ENCODE data around the gene ITGB4. TPM values are rescaled to one million over a fixed set of nuclear protein-coding genes. Genes with fewer than 3 reads are reported as not detected.

Gene ITGB4
- total RNA-seq, 4 donors from 2014 or later = 196 to 323 (median 229) TPM

GRCh38 chr17:75739801-75740200, 18.5 kb downstream of the ITGB4 start:
- DNase-seq = no peak
- intact Hi-C loops (cut with DNase I; ENCODE audit: low total_unique reads) (no loop called here), in situ Hi-C loops (cut with MboI; ENCODE audit: low pct_ligation_motif_present in 1 of 4, low pct_unique_long_range_greater_than_20kb in 1 of 4, low sequenced_read_pairs in 3 of 4) (loop anchor here in 2 of 4 donors (10.0 kb wide), 1 partner anchor 65 kb away; no protein-coding TSS in a partner anchor)
- WGBS, 2 donors (ENCODE audit: low coverage in 1 of 2) = 85% methylated on average over 14 of the region's 14 CpGs; no CpG with 5 or more reads in 1 of the 2 donors
- no peaks in the 10 kb centered on the region for H3K9me3 ChIP-seq
- TF ChIP-seq EP300 (IDR thresholded peaks at IDR 0.05; ENCODE audit: low read depth) (no peak), CTCF (IDR thresholded peaks at IDR 0.05) (no peak), POLR2A (IDR thresholded peaks at IDR 0.05) (no peak), POLR2AphosphoS5 (IDR thresholded peaks at IDR 0.05) (no peak)
- peaks cover 0 to 19% (median 3%) of the 10 kb centered on the region in 4 donors for H3K36me3 ChIP-seq
- H3K27ac ChIP-seq = no peak overlapping the region
- H3K27me3 ChIP-seq = no peaks in the 10 kb centered on the region
- peaks cover 0 to under 1% (median 0%) of the 10 kb centered on the region in 4 donors for H3K4me1 ChIP-seq
- H3K4me3 ChIP-seq = no peak overlapping the region

DNA sequence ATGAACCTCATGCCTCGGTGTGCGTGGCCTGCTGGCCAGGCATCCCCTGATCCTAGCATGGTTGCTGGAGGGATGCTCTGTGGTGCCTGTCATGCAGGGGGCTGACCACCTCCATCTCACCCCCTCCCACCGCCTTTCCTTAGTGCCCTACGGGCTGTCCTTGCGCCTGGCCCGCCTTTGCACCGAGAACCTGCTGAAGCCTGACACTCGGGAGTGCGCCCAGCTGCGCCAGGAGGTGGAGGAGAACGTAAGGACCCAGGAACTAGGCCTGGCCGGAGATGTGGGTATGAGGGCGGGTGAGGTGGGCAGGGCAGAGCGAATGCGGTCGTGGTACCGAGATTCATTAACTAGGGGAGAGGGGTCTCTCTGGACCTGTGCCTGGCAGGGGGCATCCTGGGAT, 19.0 kb downstream of the ITGB4 start:
- in situ Hi-C loops (cut with MboI; ENCODE audit: low pct_ligation_motif_present in 1 of 4, low pct_unique_long_range_greater_than_20kb in 1 of 4, low sequenced_read_pairs in 3 of 4) (loop anchor here in 2 of 4 donors (10.0 kb wide), 1 partner anchor 65 kb away; no protein-coding TSS in a partner anchor), intact Hi-C loops (cut with DNase I; ENCODE audit: low total_unique reads) (no loop called here)
- TF ChIP-seq CTCF (IDR thresholded peaks at IDR 0.05) = no peak
- no peak for TF ChIP-seq EP300 (IDR thresholded peaks at IDR 0.05; ENCODE audit: low read depth)
- TF ChIP-seq POLR2AphosphoS5 (IDR thresholded peaks at IDR 0.05) = no peak
- no peak for TF ChIP-seq POLR2A (IDR thresholded peaks at IDR 0.05)
- WGBS, 2 donors (ENCODE audit: low coverage in 1 of 2) = 90% methylated on average over 17 of the region's 17 CpGs; no CpG with 5 or more reads in 1 of the 2 donors
- Histone ChIP-seq H3K4me3 (no peak overlapping the region), H3K9me3 (no peaks in the 10 kb centered on the region), H3K27me3 (no peaks in the 10 kb centered on the region), H3K4me1 (no peaks in the 10 kb centered on the region), H3K36me3 (peaks cover 0 to 19% (median 3%) of the 10 kb centered on the region in 4 donors), H3K27ac (no peak overlapping the region)
- DNase-seq = no peak

GRCh38 chr17:75740631-75741077, 19.4 kb downstream of the ITGB4 start:
- H3K27me3 ChIP-seq = no peaks in the 10 kb centered on the region
- intact Hi-C loops (cut with DNase I; ENCODE audit: low total_unique reads) = no loop called here
- 83% methylated on average over 13 of the region's 17 CpGs; no CpG with 5 or more reads in 1 of the 2 donors for WGBS, 2 donors (ENCODE audit: low coverage in 1 of 2)
- H3K4me3 ChIP-seq = no peak overlapping the region
- no peak overlapping the region for H3K27ac ChIP-seq
- H3K4me1 ChIP-seq = no peaks in the 10 kb centered on the region
- H3K36me3 ChIP-seq = peaks cover 0 to 17% (median 3%) of the 10 kb centered on the region in 4 donors
- H3K9me3 ChIP-seq = no peaks in the 10 kb centered on the region
- in situ Hi-C loops (cut with MboI; ENCODE audit: low pct_ligation_motif_present in 1 of 4, low pct_unique_long_range_greater_than_20kb in 1 of 4, low sequenced_read_pairs in 3 of 4) = loop anchor here in 2 of 4 donors (10.0 kb wide), 1 partner anchor 66 kb away; no protein-coding TSS in a partner anchor
- no peak for DNase-seq
- TF ChIP-seq POLR2AphosphoS5 (IDR thresholded peaks at IDR 0.05) (no peak), POLR2A (IDR thresholded peaks at IDR 0.05) (no peak)

- intact Hi-C loops (cut with DNase I; ENCODE audit: low total_unique reads) = no loop called here
These were observed 21.1 kb downstream of the ITGB4 start for GRCh38 chr17:75742337-75742736.

More at GRCh38 chr17:75742337-75742736, 21.1 kb downstream of the ITGB4 start:
- 85% methylated on average over 21 of the region's 25 CpGs; no CpG with 5 or more reads in 1 of the 2 donors for WGBS, 2 donors (ENCODE audit: low coverage in 1 of 2)
- no peaks in the 10 kb centered on the region for H3K27me3 ChIP-seq
- H3K9me3 ChIP-seq = no peaks in the 10 kb centered on the region
- no peak for DNase-seq
- H3K4me3 ChIP-seq = no peak overlapping the region
- H3K4me1 ChIP-seq = peaks cover 0 to under 1% (median under 1%) of the 10 kb centered on the region in 4 donors
- TF ChIP-seq CTCF (IDR thresholded peaks at IDR 0.05) (no peak), POLR2A (IDR thresholded peaks at IDR 0.05) (no peak), POLR2AphosphoS5 (IDR thresholded peaks at IDR 0.05) (no peak), EP300 (IDR thresholded peaks at IDR 0.05; ENCODE audit: low read depth) (no peak)
- no peak overlapping the region for H3K27ac ChIP-seq
- in situ Hi-C loops (cut with MboI; ENCODE audit: low pct_ligation_motif_present in 1 of 4, low pct_unique_long_range_greater_than_20kb in 1 of 4, low sequenced_read_pairs in 3 of 4) = loop anchor here in 2 of 4 donors (10.0 kb wide), 1 partner anchor 68 kb away; no protein-coding TSS in a partner anchor
- peaks cover 0 to 5% (median 0%) of the 10 kb centered on the region in 4 donors for H3K36me3 ChIP-seq

Measured in transverse colon (tissue), 4 donors.